ENCODE results near the gene WDR41. TPM values are rescaled to one million over a fixed set of nuclear protein-coding genes. Genes with fewer than 3 reads are reported as not detected.
"Not testable (repeated sequence)": the region's sequence is repeated elsewhere in the genome, so short reads cannot be mapped to it uniquely, and the experiment has no call there.

WDR41 gene
- total RNA-seq, 1 experiment from 2014 or later = 39.8 TPM

GRCh38 chr5:77483682-77484081 lies 8.4 kb downstream of the WDR41 start:
- ATAC-seq (no peak), DNase-seq (ENCODE audit: low spot score) (no peak)
- CTCF ChIA-PET = interaction anchor here (2.8 kb wide), 1 partner anchor 9 kb away, joined by 14 read pairs; the partner anchor contains the start of gene WDR41
- Mint-ChIP-seq H3K27me3 (ENCODE audit: low read depth) (no peaks in the 10 kb centered on the region), H3K9me3 (no peaks in the 10 kb centered on the region), H3K4me1 (no peaks in the 10 kb centered on the region), H3K4me3 (no peak overlapping the region), H3K36me3 (peaks cover 29% of the 10 kb centered on the region), H3K27ac (no peak overlapping the region)
- POLR2A ChIA-PET = no interaction called here
- TF ChIP-seq MXD4 (CRISPR knock-in tag; IDR thresholded peaks at IDR 0.05; ENCODE audit: borderline replicate concordance) = no peak
- no peak for TF ChIP-seq CBFB (CRISPR knock-in tag; IDR thresholded peaks at IDR 0.05; ENCODE audit: low read depth)
- no peak for TF ChIP-seq ZSCAN18 (CRISPR knock-in tag; IDR thresholded peaks at IDR 0.05)
- no peak for TF ChIP-seq ZBTB43 (CRISPR knock-in tag; IDR thresholded peaks at IDR 0.05)
- no peak for TF ChIP-seq JUN (CRISPR knock-in tag; IDR thresholded peaks at IDR 0.05)
- no peak for TF ChIP-seq ZNF425 (CRISPR knock-in tag; conservative IDR thresholded peaks at IDR 0.05)
- no peak for TF ChIP-seq ZNF512 (CRISPR knock-in tag; IDR thresholded peaks at IDR 0.05; ENCODE audit: borderline replicate concordance)
- no peak for TF ChIP-seq ZNF532 (CRISPR knock-in tag; IDR thresholded peaks at IDR 0.05; ENCODE audit: borderline replicate concordance)
- TF ChIP-seq ERG (CRISPR knock-in tag; IDR thresholded peaks at IDR 0.05) = no peak

- H3K27ac Mint-ChIP-seq; POLR2A ChIA-PET; DNase-seq (ENCODE audit: low spot score); CTCF ChIA-PET; H3K4me3 Mint-ChIP-seq; H3K4me1 Mint-ChIP-seq; ATAC-seq; H3K27me3 Mint-ChIP-seq (ENCODE audit: low read depth): not testable (repeated sequence)
- H3K9me3 Mint-ChIP-seq = peaks cover 21% of the 10 kb centered on the region
- H3K36me3 Mint-ChIP-seq = peaks cover 31% of the 10 kb centered on the region
Measured at GRCh38 chr5:77475041-77475440, 17.1 kb downstream of the WDR41 start.

GRCh38 chr5:77468875-77469274 lies 23.2 kb downstream of the WDR41 start:
- POLR2A ChIA-PET; H3K27me3 Mint-ChIP-seq (ENCODE audit: low read depth); ATAC-seq; H3K4me3 Mint-ChIP-seq; DNase-seq (ENCODE audit: low spot score); CTCF ChIA-PET; H3K27ac Mint-ChIP-seq; H3K4me1 Mint-ChIP-seq: not testable (repeated sequence)
- Mint-ChIP-seq H3K9me3 (peaks cover 16% of the 10 kb centered on the region), H3K36me3 (peaks cover 13% of the 10 kb centered on the region)
